NB4 (cell line): ENCODE measurements around the gene GFOD1.

Experiments
- CTCF ChIP-seq: IDR thresholded peaks from one replicate; pipeline ENCODE4 v1.5.1; 2012; ENCODE audit warnings: low read depth, low read length
- MAX ChIP-seq: IDR thresholded peaks from 2 replicates; pipeline ENCODE4 v1.6.1; 2011; ENCODE audit warnings: low read depth, low read length
- MYC ChIP-seq: IDR thresholded peaks from 2 replicates; pipeline ENCODE4 v1.6.1; 2011; ENCODE audit warnings: low read depth, low read length
- POLR2A ChIP-seq: IDR thresholded peaks from 2 replicates; pipeline ENCODE4 v1.6.1; 2011; ENCODE audit warnings: mild to moderate bottlenecking; ENCODE audit not compliant: insufficient read length; ENCODE audit errors: extremely low read depth

- TF ChIP-seq CTCF (no peak), POLR2A (no peak), MAX (peak; percentile 89), MYC (peak; percentile 86)
These were observed 32.8 kb downstream of the GFOD1 start for GRCh38 chr6:13454286-13455221.
